Peyer's patch (tissue), 4 donors: ENCODE data around the gene BHLHE40. TPM values are rescaled to one million over a fixed set of nuclear protein-coding genes. Genes with fewer than 3 reads are reported as not detected.

Experiments
- DNase-seq, 3 donors: peaks; one replicate each; pipeline ENCODE4 v3.0.0-alpha.2; 2017 to 2019
- H3K27ac ChIP-seq, 4 donors: fragments of 200-600 bp; sonication (generic); one replicate each; pipeline ENCODE4 v1.5.1; 2016 to 2019
- H3K27me3 ChIP-seq, 2 donors: fragments of 200-600 bp; sonication (generic); one replicate each; pipeline ENCODE4 v1.5.1; 2019
- H3K36me3 ChIP-seq, 3 donors: fragments of 200-600 bp; sonication (generic); one replicate each; pipeline ENCODE4 v1.5.1; 2016 to 2019
- H3K4me1 ChIP-seq, 4 donors: fragments of 200-600 bp; sonication (generic); one replicate each; pipeline ENCODE4 v1.5.1; 2016 to 2019
- H3K4me3 ChIP-seq, 4 donors: fragments of 200-600 bp; sonication (generic); 1 replicate in 3 of 4; 2 replicates in 1 of 4; pipeline ENCODE4 v1.5.1; 2016 to 2019; ENCODE audit warnings: mild to moderate bottlenecking in 1 of 4
- H3K9me3 ChIP-seq, 4 donors: fragments of 200-600 bp; sonication (generic); one replicate each; pipeline ENCODE4 v1.5.1; 2016 to 2019; ENCODE audit warnings: mild to moderate bottlenecking in 1 of 4
- POLR2A ChIP-seq, 2 donors: fragments of 450-650 bp; IDR thresholded peaks; one replicate each; pipeline ENCODE4 v1.5.1; 2017; ENCODE audit warnings: antibody characterized with exemption in 2 of 2, mild to moderate bottlenecking in 2 of 2, moderate library complexity in 2 of 2
- total RNA-seq, 4 donors: library from RNA; depleted of rRNA; stranded (reverse); fragments of >200 nt; gene quantifications; one replicate each; pipeline ENCODE4 v1.1.0, GENCODE V29; 2016
- TF ChIP-seq, protein P1 (sequence below), 6 experiments: fragments of 450-650 bp in 4 of 6; fragments of 200-600 bp in 2 of 6; sonication (generic) in 1 of 6; IDR thresholded peaks; one replicate each; pipeline ENCODE4 v1.5.1; 2017 to 2019; ENCODE audit warnings: antibody characterized with exemption in 6 of 6, mild to moderate bottlenecking in 3 of 6, moderate library complexity in 1 of 6

The BHLHE40 gene
- total RNA-seq, 4 donors from 2014 or later, result 20.3 to 78.4 (median 44.3) TPM

DNA sequence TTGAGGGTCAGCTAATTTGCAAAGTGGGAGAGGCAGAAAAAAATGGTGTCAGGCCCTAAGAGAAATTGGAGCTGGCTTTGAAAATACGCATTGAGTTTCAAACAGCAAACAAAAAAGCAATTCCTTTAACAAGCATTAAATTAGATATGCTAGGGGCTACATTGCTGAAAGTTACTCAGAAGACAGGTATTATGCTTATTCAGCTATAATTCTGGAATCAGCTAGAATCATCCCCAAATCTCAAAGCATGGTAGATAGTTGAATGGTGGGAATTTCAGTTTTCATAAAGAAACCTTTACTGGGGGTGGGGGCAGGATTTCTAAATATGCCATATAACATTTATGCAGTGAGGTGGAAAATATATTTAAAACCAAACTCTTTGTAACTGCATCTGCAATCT is 50.5 kb downstream of the BHLHE40 start:
- Histone ChIP-seq H3K4me1 (peaks cover 0 to 7% (median 3%) of the 10 kb centered on the region in 4 donors), H3K9me3 (no peaks in the 10 kb centered on the region), H3K27me3 (no peaks in the 10 kb centered on the region), H3K4me3 (no peak overlapping the region), H3K27ac (no peak overlapping the region), H3K36me3 (no peaks in the 10 kb centered on the region)
- TF ChIP-seq POLR2A (IDR thresholded peaks at IDR 0.05), result no peak
- TF ChIP-seq, protein P1, sequence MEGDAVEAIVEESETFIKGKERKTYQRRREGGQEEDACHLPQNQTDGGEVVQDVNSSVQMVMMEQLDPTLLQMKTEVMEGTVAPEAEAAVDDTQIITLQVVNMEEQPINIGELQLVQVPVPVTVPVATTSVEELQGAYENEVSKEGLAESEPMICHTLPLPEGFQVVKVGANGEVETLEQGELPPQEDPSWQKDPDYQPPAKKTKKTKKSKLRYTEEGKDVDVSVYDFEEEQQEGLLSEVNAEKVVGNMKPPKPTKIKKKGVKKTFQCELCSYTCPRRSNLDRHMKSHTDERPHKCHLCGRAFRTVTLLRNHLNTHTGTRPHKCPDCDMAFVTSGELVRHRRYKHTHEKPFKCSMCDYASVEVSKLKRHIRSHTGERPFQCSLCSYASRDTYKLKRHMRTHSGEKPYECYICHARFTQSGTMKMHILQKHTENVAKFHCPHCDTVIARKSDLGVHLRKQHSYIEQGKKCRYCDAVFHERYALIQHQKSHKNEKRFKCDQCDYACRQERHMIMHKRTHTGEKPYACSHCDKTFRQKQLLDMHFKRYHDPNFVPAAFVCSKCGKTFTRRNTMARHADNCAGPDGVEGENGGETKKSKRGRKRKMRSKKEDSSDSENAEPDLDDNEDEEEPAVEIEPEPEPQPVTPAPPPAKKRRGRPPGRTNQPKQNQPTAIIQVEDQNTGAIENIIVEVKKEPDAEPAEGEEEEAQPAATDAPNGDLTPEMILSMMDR (IDR thresholded peaks at IDR 0.05), result no peak
- DNase-seq, result no peak

DNA sequence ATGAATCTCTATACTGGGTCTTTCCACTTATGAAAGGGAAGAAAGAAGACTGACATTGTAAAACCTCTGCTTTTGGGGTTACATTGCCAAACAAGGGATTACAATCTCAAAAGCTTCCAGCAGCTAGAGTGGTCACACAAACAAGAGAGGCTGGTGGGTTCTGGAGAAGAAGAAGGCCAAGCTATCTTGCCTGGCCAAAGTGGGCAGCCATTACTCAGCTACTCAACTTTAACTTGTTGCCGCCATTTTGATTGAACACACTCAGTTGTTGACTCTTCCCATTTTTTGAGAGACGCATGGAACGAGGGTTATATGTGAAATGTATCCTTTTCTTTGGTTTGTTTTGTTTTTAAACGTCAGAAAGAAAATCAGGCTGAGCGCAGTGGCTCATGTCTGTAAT is 50.9 kb downstream of the BHLHE40 start:
- no peaks in the 10 kb centered on the region for H3K36me3 ChIP-seq
- no peaks in the 10 kb centered on the region for H3K9me3 ChIP-seq
- no peak for DNase-seq
- TF ChIP-seq, protein P1 (IDR thresholded peaks at IDR 0.05), result no peak
- TF ChIP-seq POLR2A (IDR thresholded peaks at IDR 0.05), result no peak
- no peak overlapping the region for H3K27ac ChIP-seq
- H3K4me1 ChIP-seq, result peaks cover 0 to 7% (median 3%) of the 10 kb centered on the region in 4 donors
- no peaks in the 10 kb centered on the region for H3K27me3 ChIP-seq
- no peak overlapping the region for H3K4me3 ChIP-seq

DNA sequence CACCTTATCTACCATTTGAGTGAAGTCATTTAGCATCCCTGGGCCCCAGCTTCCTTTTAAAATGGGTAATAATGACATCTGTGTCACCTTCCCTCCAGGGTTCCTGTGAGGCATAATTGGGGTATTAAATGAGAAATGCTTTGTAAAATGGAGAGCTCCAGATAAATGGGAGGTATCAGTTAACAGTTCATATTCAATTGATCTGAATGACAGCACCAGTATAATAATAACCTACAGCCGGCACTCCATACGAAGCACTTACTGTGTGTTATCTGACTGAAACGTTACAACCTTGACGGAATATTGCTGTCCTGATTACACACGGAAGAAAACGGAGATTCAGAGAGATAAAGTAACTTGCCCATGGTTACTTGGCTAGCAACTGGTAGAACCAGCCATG is 53.6 kb downstream of the BHLHE40 start:
- Histone ChIP-seq H3K9me3 (no peaks in the 10 kb centered on the region), H3K27me3 (no peaks in the 10 kb centered on the region), H3K4me1 (no peaks in the 10 kb centered on the region), H3K4me3 (no peak overlapping the region), H3K27ac (no peak overlapping the region), H3K36me3 (no peaks in the 10 kb centered on the region)
- TF ChIP-seq POLR2A (IDR thresholded peaks at IDR 0.05), result no peak
- TF ChIP-seq, protein P1 (IDR thresholded peaks at IDR 0.05), result no peak
- no peak for DNase-seq

Other genes with a start within 250 kb of the BHLHE40 start
- 10 to 100 TPM; 32.6 to 47.0 (median 36.8) TPM for gene ARL8B, start 142.9 kb downstream of the BHLHE40 start, total RNA-seq
- 100 to 1,000 TPM in 1 of 4 donors, 10 to 100 TPM in 3; 50.1 to 118 (median 58.8) TPM for gene EDEM1, start 208.3 kb downstream of the BHLHE40 start, total RNA-seq